Measurements from ENCODE around the gene IFIH1. TPM values are rescaled to one million over a fixed set of nuclear protein-coding genes. Genes with fewer than 3 reads are reported as not detected.

IFIH1 gene
- total and polyA plus RNA-seq, 2 experiments from 2014 or later = 1.2 to 2.5 TPM

DNA sequence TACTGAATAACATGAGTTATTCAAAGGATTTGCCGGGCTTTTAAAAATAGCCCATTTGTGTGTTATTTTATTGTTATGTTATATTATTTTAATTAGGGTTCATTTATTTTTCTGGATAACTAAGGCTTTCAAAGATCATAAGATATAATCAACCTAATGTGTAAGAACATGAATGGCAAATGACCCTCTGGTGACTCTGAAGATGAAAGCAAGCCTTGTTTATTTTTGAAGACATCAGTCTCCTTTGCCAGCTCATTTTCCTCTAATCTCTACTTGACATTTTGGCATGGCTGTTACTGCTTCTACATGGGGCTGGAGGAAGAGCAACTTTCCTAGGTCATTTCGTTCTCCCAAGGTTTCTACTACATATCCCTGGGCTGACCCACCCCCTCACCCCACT, 85.8 kb downstream of the IFIH1 start:
- no peaks in the 10 kb centered on the region for H3K27me3 Mint-ChIP-seq (ENCODE audit: insufficient read depth, low read depth, poor library complexity)
- no peak overlapping the region for H3K4me3 ChIP-seq
- no peak overlapping the region for H3K4me3 Mint-ChIP-seq
- H3K36me3 Mint-ChIP-seq (ENCODE audit: low read depth) = no peaks in the 10 kb centered on the region
- H3K27ac Mint-ChIP-seq = no peak overlapping the region
- no peaks in the 10 kb centered on the region for H3K36me3 ChIP-seq (ENCODE audit: insufficient read depth)
- H3F3A ChIP-seq (replicated peaks; ENCODE audit: low read depth) = no peaks in the 10 kb centered on the region
- ATAC-seq = no peak
- H3K4me1 Mint-ChIP-seq = peaks cover 10% of the 10 kb centered on the region; the same call in 2 of the 3 replicates
- DNase-seq (ENCODE audit: low spot score) = no peak
- H4K20me1 ChIP-seq (replicated peaks; ENCODE audit: insufficient read depth) = no peaks in the 10 kb centered on the region
- no peaks in the 10 kb centered on the region for H3K4me1 ChIP-seq (ENCODE audit: insufficient read depth)
- H3K27ac ChIP-seq (ENCODE audit: low read depth) = no peak overlapping the region
- no peak overlapping the region for H2AFZ ChIP-seq
- H3K9me3 Mint-ChIP-seq = peaks cover 3% of the 10 kb centered on the region; the same call in 1 of the 3 replicates
- no peaks in the 10 kb centered on the region for H3K27me3 ChIP-seq (ENCODE audit: insufficient read depth)
- H3K4me2 ChIP-seq = no peak overlapping the region
- no peaks in the 10 kb centered on the region for H3K79me2 ChIP-seq (replicated peaks; ENCODE audit: insufficient read depth)
- TF ChIP-seq, protein P1, sequence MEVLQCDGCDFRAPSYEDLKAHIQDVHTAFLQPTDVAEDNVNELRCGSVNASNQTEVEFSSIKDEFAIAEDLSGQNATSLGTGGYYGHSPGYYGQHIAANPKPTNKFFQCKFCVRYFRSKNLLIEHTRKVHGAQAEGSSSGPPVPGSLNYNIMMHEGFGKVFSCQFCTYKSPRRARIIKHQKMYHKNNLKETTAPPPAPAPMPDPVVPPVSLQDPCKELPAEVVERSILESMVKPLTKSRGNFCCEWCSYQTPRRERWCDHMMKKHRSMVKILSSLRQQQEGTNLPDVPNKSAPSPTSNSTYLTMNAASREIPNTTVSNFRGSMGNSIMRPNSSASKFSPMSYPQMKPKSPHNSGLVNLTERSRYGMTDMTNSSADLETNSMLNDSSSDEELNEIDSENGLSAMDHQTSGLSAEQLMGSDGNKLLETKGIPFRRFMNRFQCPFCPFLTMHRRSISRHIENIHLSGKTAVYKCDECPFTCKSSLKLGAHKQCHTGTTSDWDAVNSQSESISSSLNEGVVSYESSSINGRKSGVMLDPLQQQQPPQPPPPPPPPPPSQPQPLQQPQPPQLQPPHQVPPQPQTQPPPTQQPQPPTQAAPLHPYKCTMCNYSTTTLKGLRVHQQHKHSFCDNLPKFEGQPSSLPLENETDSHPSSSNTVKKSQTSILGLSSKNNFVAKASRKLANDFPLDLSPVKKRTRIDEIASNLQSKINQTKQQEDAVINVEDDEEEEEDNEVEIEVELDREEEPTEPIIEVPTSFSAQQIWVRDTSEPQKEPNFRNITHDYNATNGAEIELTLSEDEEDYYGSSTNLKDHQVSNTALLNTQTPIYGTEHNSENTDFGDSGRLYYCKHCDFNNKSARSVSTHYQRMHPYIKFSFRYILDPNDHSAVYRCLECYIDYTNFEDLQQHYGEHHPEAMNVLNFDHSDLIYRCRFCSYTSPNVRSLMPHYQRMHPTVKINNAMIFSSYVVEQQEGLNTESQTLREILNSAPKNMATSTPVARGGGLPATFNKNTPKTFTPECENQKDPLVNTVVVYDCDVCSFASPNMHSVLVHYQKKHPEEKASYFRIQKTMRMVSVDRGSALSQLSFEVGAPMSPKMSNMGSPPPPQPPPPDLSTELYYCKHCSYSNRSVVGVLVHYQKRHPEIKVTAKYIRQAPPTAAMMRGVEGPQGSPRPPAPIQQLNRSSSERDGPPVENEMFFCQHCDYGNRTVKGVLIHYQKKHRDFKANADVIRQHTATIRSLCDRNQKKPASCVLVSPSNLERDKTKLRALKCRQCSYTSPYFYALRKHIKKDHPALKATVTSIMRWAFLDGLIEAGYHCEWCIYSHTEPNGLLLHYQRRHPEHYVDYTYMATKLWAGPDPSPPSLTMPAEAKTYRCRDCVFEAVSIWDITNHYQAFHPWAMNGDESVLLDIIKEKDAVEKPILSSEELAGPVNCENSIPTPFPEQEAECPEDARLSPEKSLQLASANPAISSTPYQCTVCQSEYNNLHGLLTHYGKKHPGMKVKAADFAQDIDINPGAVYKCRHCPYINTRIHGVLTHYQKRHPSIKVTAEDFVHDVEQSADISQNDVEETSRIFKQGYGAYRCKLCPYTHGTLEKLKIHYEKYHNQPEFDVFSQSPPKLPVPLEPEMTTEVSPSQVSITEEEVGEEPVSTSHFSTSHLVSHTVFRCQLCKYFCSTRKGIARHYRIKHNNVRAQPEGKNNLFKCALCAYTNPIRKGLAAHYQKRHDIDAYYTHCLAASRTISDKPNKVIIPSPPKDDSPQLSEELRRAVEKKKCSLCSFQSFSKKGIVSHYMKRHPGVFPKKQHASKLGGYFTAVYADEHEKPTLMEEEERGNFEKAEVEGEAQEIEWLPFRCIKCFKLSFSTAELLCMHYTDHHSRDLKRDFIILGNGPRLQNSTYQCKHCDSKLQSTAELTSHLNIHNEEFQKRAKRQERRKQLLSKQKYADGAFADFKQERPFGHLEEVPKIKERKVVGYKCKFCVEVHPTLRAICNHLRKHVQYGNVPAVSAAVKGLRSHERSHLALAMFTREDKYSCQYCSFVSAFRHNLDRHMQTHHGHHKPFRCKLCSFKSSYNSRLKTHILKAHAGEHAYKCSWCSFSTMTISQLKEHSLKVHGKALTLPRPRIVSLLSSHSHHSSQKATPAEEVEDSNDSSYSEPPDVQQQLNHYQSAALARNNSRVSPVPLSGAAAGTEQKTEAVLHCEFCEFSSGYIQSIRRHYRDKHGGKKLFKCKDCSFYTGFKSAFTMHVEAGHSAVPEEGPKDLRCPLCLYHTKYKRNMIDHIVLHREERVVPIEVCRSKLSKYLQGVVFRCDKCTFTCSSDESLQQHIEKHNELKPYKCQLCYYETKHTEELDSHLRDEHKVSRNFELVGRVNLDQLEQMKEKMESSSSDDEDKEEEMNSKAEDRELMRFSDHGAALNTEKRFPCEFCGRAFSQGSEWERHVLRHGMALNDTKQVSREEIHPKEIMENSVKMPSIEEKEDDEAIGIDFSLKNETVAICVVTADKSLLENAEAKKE (CRISPR knock-in tag; IDR thresholded peaks at IDR 0.05) = no peak
- TF ChIP-seq, protein P2, sequence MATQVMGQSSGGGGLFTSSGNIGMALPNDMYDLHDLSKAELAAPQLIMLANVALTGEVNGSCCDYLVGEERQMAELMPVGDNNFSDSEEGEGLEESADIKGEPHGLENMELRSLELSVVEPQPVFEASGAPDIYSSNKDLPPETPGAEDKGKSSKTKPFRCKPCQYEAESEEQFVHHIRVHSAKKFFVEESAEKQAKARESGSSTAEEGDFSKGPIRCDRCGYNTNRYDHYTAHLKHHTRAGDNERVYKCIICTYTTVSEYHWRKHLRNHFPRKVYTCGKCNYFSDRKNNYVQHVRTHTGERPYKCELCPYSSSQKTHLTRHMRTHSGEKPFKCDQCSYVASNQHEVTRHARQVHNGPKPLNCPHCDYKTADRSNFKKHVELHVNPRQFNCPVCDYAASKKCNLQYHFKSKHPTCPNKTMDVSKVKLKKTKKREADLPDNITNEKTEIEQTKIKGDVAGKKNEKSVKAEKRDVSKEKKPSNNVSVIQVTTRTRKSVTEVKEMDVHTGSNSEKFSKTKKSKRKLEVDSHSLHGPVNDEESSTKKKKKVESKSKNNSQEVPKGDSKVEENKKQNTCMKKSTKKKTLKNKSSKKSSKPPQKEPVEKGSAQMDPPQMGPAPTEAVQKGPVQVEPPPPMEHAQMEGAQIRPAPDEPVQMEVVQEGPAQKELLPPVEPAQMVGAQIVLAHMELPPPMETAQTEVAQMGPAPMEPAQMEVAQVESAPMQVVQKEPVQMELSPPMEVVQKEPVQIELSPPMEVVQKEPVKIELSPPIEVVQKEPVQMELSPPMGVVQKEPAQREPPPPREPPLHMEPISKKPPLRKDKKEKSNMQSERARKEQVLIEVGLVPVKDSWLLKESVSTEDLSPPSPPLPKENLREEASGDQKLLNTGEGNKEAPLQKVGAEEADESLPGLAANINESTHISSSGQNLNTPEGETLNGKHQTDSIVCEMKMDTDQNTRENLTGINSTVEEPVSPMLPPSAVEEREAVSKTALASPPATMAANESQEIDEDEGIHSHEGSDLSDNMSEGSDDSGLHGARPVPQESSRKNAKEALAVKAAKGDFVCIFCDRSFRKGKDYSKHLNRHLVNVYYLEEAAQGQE (IDR thresholded peaks at IDR 0.05; ENCODE audit: unreplicated experiment) = no peak
- TF ChIP-seq CREB1 (CRISPR knock-in tag; IDR thresholded peaks at IDR 0.05; ENCODE audit: low read depth) = no peak
- TF ChIP-seq CTCF (conservative IDR thresholded peaks at IDR 0.05; ENCODE audit: low read depth in 2 of 2) = no peak
- no peak for TF ChIP-seq ETS1 (IDR thresholded peaks at IDR 0.05)
- no peak for TF ChIP-seq EZH2 (IDR thresholded peaks at IDR 0.05; ENCODE audit: low read depth, unreplicated experiment)
- TF ChIP-seq NANOG (IDR thresholded peaks at IDR 0.05; ENCODE audit: borderline replicate concordance) = no peak
- TF ChIP-seq ZNF114 (CRISPR knock-in tag; IDR thresholded peaks at IDR 0.05) = no peak
- TF ChIP-seq EZH2phosphoT487 (IDR thresholded peaks at IDR 0.05; ENCODE audit: unreplicated experiment) = no peak
- no peak for TF ChIP-seq STAT1 (IDR thresholded peaks at IDR 0.05; ENCODE audit: unreplicated experiment)
- no peak for TF ChIP-seq JUNB (IDR thresholded peaks at IDR 0.05; ENCODE audit: unreplicated experiment)
- no peak for TF ChIP-seq POLR2AphosphoS5 (IDR thresholded peaks at IDR 0.05; ENCODE audit: low read depth)
- no peaks in the 10 kb centered on the region for H3K9me2 ChIP-seq (ENCODE audit: insufficient read depth)

All from GM23338 (cell line).